ENCODE measurements around the gene MORC4.
A peak's percentile ranks its signal among the peaks of the same experiment; 100 is the strongest.
"Not testable (repeated sequence)": the region's sequence is repeated elsewhere in the genome, so short reads cannot be mapped to it uniquely, and the experiment has no call there.

Gene MORC4

DNA sequence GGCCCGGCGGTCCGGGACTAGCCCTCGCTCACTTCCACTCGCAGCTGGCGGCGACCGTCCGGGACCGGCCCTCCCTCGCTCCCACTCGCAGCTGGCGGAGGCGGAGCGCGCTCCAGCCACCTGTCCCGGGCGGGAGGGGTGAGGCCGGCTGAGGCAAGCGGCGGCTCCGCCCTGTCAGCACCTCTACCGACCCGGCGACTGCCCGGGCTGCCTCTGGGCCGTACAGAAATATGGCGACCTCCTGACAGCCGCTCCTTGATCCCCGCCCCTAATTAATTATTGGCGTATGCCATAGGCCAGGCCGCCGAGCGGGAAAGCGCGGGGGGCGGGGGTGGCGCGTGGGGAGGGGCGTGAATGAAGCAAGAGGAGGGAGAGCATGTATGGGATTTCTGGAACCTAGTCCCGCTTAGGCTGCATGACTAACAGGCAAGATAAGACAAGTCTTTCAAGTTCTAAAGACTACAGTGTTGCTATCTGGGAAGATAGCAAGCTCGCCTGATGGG, at the start of gene MORC4:
TSS of gene MORC4 (minus strand) at position 200 of the 503 bp plus-strand sequence. CDS start 243 bp downstream, outside the sequence.
- DNase-seq: peak in 57 of 58 donors; percentile 1 to 74 (median 50)

DNA sequence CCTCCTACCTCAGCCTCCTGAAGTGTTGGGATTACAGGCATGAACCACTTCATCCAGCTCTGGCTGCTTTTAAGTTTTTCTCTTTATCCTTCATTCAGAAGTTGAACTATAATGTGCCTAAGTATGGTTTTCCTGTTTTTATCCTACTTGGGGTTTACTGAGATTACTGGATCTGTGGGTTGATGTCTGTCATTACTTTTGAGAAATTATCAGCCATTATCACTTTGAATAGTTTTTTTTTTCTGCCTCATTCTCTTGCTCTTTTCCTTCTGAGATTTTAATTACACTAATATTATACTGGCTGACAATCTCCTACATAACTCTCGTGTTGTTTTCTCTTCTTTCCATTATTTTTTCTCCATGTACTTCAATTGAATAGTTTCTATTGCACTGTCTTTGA, 47.6 kb upstream of the MORC4 start:
- no peak for DNase-seq

DNA sequence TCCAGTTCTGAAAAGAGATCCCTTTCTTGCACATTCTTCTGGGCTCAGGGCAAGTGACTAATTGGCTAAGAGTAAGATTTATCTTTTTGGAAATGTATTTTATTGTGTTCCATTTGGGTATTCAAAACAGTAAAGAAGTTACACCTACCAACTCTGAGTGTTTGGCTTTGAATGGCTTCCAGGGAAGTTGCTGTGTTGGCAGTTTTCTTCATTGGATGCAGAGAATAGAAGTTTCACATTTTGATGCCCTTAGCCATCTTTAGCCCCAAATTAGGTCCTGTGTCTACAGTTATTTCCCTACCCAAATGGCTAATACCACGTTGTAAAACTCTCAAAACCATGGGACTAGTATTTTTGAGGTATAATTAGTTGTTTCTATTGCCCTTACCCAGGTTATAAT, 29.7 kb upstream of the MORC4 start:
- no peak for DNase-seq

DNA sequence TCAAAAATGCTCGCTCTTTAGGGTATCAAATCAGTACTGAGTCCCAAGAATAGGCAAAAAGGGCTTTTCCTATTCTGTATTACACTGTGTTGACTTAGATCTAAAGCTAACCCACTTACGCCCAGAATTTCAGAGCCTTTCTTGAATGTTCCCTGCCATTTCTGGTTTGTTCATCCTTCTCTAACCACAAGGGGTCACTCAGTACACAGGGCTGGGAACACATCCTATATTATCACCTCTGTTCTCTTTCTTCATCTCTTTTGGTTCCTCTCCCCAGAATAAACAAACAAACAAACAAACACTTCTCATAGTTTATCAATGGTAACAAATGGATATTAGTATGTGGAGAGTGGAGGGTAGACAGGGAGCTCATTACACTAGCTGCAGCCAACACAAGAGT, 25.5 kb upstream of the MORC4 start:
- DNase-seq: peak in 1 of 58 donors; percentile 1

DNA sequence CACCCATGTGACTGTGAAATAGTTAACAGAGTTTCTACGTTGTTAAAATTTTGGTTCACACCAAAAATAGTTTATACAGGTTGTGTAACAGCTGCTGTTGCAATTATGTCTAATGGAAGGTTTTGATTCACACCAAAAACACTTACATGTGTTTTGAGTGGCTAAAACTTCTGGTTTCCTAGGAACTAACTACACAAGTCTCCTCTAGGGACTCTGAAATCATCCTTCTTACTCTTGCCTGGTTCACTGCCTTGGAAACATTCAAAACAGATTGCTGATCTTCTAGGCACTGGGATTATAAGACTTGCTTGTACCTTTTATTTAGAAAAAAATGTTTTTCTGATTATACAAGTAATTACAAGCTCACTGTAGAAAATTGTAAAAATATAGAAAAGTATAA, 14.9 kb upstream of the MORC4 start:
- DNase-seq: no peak

DNA sequence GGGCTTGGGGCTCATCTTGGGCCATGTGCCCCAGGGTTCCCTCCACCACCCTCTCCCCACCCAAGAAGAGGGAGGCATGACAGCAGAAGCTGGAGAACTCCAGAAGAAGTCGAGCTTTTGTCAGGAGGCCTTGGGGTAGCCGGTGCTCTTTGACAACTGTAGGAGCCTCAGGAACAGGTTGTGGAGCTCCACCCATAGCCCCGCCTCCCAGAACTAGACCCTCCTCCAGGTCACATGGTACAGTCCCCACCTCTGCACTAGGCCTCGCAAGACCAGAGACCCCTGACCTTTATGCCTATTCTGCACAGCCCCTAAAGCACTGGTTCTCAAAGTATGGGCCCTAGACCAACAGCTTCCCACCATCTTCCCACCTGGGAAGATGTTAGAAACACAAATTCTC, 8.0 kb upstream of the MORC4 start:
- no peak for DNase-seq

DNA sequence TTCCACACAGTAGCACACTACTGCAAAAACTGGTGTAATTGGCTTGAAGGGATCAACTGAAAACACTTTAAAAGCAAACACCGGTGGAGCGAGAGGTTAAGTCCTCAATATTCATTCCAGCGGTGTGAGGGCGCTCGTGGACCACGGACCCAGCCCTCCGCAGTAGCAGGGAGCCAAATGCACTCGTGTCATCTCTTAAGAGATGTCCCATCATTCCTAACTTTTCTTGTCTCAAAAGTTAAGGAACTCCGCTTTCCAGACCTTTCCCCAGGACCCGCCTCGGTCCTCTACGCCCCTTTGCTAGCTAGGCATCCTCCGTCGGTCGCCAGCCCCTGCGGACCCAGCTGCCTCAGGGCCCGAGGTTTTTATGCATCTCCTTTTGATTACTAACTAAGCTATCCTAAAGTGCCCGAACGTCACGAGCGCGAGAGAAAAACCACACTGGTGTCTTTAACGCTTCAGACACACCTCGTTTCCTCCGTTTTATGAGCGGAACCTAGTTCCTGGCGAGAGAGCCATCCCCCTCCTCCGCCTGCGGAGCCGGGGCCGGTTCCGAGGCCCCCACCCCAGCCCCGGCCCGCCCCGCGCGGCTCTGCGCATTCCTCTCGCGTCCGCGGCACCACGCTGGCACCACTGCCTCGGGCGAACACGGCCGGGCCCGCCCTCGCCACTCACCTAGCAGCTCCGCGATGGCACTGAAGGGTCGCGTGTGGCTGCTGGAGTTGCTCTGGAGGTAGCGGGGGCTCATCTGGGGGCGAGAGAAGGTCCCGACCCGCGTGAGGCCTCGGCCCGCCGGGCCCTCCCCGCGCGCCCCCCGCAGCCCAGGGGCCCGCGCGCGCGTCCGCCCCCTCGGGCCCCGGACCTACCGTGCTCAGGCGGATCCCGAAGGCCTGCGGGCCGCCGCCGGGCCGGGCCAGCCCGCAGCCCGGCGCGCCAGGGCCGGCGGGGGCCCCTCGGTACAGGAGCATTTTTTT, 723 bp downstream of the MORC4 start:
- DNase-seq: peak in 50 of 58 donors; percentile 0 to 60 (median 9)

DNA sequence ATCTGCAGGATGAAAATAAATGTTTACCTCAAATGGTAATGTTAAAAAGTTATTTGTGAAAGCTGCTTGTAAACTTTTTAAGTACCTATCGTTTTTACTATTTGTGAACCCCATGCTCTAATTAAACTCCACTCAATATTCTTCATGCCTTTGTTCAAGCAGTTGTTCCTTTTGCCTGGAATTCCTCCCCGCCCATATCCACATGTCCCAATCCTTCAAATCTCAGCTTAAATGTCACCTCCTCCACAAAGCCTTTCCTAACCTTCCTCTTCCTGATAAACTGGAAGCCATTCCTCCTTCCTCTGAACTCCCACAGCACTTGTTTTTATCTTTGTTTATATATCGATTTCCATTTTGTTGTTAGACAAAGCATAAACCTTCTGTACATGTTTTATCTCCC, 2.4 kb downstream of the MORC4 start:
- DNase-seq: no peak

DNA sequence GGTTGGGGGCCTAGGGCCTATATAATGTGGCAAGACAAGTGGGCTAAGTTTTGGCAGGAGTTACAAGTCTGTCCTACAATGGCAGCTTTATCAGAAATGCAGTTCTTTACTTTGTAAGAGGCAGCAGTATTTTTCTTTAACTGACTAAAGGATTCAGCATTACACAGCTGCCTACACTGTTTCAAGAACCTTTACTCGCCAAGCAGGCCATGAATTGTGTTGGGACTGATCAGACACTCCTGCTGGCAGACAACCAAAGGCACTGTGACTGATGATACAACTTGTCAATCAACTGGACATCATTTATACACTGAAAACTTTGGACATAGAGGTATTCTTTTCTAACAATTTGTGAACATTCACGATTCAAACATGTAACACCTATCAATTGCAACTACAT, 4.3 kb downstream of the MORC4 start:
- DNase-seq: no peak

DNA sequence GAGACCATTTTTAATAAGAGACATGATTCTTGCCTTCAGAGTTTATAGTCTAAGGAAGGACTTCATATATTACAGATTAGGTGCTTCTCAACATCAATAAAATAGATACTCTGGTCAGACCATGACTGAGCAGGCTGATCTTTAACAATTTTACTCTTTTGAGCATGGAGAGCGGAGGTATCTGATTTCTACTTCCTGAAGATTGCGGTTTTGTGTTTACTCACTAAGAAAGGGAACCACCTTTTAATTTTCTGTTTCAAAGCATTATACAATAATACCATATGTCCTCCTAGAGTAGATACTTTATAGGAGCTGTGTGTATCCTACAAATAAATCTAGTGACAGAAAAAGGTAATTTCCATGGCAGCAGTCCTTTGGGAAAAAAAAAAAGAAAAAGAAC, 12.5 kb downstream of the MORC4 start:
- DNase-seq: no peak

DNA sequence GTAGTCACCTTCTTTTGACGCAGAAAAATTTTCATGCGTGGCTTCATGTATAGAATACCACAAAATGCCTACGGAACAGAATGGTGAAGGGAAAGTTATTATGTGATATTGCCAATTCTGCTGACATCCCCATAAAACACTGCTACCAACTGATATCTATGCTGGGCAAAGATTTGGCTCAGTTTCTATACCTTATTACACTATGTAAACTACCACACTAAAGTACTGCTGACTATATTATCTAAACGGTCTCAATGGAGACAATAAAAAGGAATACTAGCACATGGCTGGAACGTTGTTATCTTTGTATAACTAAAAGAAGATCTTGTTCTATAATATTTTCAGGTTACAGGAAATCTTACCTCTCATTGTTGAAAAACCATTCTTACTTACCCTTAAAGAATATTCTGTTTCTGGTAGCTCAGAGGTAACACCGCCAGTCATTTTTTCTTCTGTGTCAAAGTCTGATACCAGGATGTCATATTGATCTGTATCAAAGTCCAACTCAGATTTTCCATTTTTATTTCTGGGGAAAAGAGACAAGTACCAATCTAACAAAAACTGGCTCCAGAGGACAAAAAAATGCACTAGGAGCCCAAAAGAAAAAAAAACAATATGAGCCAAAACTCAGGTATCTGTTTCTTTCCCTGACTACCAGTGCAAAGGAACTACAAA, 18.9 kb downstream of the MORC4 start:
- DNase-seq: no peak

DNA sequence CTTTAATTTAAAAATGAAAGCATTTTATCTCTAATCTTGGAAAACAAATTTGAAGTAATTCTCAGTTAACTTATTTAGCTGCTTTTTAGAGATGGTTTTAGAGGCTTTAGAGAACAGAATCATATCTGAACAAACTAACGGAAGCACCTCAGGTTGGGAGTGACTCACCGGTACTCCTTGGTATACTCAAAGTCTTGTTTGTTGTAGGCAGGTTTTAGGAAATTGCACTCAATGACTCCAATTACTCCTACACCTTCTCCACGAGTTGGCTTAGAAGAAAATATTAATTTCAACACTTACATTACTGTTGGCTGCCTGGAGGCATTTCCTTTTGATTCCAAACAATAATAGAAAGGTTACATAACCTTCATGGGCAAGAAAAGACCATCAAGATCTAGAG, 23.6 kb downstream of the MORC4 start:
- no peak for DNase-seq

DNA sequence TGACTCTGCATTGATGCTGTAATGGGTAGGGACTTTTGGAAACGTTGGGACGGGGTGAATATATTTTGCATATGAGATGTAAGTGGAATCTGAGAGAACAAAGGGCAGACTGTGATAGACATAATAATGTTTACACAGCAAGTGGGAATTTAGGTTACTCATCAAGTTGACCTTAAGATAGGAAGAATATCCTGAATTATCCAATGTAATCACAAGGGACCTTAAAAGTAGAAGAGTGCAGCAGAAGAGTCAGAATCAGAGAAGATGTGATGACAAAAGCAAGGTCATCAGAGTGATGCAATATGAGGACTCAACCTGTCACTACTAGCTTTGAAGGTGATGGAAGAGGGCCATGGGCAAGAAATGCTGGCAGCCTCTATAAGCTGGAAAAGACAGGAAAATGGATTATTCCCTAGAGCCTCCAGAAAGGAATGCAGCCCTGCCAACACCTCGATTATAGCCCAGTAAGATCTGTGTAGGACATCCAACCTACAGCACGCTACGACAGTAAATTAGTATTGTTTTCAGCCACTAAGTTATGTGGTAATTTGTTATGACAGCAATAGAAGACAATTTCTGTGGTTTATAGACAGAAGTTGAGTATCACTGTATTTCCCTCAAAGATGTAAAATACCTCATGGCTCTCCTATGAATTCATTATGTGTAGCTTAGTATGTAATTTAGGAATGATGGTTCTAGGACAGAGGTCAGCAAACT, 26.4 kb downstream of the MORC4 start:
- DNase-seq: no peak

DNA sequence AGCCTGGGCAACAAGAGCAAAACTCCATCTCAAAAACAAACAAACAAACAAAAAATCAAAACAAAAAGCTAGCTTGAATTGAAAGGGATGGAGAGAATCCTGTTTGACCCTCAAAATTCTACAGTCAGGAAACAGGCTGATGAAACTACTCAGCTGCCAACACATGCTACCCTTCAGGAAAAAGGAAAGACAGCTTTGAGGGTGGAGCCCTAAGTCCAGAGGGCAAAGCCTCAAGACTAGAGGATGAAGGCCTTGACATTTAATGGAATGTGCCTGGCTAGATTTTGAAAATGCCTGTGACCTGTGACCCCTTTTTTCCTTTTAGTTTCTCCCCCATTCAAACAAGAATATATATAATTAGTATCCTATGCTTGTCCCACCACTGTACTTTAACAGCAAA, 27.1 kb downstream of the MORC4 start:
- DNase-seq: no peak

DNA sequence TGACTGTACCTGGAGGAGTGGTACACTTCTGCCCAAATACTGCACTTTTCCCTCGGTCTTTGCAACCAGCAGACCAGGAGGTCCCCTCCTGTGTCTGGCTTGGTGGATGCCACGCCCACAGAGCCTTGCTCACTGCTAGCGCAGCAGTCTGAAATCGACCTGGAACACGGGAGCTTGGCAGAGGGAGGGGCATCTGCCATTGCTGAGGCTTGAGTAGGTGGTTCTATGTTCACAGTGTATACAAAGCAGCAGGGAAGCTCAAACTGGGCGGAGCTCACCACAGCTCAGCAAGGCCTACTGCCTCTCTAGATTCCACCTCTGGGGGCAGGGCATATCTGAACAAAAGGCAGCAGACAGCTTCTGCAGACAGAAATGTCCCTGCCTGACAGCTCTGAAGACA, 33.5 kb downstream of the MORC4 start:
- not testable (repeated sequence) for DNase-seq

DNA sequence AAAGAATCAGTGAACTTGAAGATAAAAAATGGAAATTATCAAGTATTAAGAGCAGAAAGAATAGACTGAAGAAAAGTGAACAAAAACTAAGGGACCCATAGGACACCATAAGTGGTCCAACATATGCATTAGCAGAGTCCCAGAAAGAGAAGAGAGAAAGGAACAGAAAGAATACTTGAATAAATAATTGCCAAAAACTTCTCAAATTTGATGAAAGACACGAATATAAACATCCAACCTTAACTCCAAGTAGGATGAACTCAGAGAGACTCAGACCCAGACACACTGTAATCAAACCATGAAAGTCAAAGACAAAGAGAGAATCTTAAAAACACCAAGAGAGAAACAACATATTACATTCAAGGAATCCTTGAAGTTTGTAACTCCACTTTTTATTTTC, 35.7 kb downstream of the MORC4 start:
- DNase-seq: no peak

DNA sequence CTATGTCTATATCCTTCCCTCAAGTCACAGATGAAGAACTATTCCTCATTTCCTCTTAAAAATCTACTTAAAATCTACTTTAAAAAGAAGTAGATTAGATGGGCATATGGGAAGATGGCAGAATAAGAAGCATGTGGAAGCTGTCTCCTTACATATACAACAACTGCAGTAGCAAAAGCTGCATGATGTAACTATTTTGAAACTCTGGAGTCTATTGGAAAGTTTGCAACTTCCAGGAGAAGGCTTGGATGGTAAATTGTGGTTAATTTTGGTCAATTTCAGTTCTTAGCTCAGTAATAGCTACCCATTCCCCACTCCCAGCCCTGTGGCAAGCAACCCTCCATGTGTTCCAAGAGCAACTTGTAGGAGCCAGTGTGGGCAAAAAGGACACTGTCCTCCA, 36.9 kb downstream of the MORC4 start:
- no peak for DNase-seq

DNA sequence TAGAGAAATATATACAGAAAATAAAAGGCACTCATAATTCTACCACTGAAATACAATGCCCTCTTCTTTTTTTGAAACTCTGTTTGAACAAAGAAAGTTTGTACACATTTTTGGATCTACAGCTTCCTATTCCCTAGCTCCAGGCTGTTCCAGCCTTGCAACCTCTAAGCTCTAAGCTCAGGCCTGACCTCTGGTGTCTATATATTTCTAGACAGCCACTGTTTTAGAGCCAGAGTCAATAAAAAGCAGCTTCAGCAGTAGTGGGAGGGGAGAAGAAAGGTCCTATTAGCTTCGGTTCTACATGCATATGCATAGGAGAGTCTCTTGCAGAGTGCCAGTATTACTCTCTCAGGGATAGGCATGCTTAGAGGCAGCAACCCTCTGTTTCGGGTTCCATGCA, 40.1 kb downstream of the MORC4 start:
- DNase-seq: no peak

DNA sequence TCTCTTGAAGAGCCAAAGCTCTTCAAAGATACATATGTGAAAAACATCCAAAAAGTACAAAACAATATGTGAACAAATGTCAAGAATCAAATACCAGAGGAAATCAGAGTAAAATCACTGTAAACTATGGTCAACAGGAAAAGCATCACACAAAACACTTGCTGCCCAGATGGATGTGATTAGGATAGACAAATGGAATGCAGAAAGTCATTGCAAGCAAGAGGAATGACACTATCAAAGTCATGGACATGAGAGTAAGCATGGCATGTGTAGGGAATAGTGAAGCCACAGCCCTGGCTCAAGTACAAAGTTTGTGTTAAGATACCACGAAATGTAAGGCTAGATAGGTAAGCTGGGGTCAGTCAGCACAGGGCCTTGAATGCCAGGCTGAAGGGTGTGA, 42.2 kb downstream of the MORC4 start:
- DNase-seq: no peak

DNA sequence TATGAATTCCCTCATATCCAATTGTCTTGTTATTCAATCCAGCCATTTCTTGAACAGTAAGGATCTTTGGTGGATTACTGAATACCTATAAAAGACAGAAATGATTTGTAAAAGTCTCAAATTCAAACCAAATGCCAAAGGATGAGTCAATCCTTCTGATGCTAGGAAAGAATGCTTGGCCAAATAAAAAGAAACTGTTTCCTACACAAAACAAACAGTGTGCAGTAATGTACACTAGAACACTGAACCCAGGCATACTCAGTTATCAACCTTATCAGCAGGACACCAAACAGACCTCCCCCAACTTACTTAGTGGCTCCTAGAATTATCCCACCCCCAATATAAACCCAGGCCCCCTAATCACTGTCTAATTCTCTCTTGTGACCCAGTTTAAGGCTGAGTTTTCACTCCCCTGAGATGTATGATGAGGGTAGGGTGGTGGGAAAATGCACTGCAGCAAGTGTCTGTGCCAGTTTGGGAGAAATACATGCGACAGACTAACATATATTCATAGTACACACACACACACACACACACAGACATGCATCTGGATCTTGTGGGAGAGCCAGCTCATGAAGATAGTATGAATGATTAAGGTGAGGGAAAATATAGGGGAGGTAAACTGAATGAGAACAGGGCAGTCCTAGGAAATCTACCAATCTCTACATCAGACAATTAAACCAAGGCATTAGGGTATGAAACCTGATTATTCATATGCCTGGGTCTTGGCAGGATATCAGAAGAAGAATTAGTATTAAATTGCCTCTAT, 44.8 kb downstream of the MORC4 start:
- no peak for DNase-seq

DNA sequence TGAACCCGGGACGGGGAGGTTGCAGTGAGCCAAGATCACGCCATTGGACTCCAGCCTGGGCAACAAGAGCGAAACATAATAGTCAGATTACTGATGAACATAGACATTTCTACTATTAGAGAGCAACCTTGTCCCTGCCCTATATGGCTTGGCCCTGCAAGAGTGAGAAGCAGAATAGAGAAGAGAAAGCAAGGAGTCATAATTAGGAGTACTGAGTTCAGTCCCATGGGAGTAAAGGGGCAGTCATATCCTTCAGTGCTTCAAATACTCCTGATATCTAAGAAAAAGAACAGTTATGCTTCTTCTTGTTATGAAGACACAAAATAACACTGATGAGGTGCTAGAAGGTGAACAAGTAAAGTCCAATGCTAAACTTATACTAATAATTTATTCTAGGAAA, 46.0 kb downstream of the MORC4 start:
- DNase-seq: no peak
